GM18907 (cell line): ENCODE data around the gene ABCB6.

Source experiments
- ATAC-seq: cut with Tn5 transposase; IDR thresholded peaks from one replicate; pipeline ENCODE4 v1.9.1; 2021; ENCODE audit warnings: mild to moderate bottlenecking, moderate library complexity; ENCODE audit not compliant: unreplicated experiment

Gene ABCB6

DNA sequence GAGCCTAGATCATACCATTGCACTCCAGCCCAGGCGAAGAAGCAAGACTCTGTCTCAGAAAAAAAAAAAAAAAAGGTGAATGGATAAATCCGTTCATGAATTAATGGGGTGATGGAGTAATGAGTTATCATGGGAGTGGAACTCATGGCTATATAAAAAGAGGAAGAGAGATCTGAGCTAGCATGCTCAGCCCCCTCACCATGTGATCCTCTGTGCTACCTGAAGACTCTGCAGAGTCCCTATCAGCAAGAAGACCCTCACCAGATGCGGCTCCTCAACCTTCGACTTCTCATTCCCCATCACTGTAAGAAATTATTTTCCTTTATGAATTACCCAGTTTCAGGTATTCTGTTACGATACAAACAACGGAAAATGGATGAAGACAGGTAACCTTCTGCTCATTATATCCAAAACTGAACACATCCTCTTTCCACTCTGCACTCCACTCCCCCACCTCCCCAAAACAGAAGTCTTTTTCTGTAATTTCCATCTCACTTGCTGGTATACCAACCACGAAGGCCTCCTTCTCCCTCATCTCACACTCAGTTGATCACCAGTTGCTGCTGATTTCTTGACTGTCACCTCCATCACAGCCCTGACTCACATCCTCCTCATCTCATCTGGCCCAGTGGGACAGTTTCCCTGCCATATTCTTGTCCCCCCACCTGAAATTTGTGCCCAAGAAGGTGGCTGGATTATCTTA, 31.9 kb downstream of the ABCB6 start:
- ATAC-seq: no peak

DNA sequence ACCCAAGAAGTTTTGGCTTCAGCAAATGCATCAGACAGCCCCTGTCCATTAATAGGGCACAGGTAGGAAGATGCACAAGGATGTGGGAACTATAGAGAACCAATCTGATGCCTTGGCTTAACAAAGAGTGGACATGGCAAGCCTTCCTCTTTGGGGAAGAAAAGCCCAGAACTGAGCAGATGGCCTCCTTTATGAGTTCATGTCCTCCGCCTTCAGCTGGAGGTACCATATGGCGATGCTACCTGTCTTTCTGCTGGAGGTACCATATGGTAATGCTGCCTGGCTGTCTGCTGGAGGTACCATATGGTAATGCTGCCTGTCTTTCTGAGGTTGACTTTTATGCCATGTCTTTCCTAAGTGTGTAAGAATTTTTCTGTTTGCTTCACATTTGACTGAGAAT, 34.6 kb downstream of the ABCB6 start:
- ATAC-seq: no peak

DNA sequence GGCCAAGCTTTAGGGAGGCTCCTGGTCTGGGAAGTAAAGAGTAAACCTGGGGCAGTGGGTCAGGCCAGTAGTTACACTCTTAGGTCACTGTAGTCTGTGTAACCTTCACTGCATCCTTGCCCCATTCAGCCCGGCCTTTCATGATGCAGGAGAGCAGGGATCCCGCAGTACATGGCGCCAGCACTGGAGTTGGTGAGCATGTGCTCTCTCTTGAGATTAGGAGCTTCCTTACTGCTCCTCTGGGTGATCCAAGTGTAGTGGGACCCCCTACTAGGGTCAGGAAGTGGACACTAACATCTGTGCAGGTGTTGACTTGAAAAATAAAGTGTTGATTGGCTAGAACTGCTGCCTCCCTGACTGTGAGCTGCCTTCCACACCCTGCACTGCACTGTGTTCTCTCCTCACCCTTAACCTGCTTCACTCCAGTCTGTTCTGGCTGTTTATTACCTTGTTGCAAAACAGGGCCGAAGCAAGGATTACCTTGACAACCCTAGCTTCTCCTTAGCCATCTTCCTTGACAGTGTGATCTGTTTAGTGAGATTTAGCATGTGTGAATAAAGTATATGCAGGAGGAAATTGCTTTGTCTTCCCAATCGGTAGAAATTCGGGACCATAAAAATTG, 35.5 kb downstream of the ABCB6 start:
- ATAC-seq: no peak

DNA sequence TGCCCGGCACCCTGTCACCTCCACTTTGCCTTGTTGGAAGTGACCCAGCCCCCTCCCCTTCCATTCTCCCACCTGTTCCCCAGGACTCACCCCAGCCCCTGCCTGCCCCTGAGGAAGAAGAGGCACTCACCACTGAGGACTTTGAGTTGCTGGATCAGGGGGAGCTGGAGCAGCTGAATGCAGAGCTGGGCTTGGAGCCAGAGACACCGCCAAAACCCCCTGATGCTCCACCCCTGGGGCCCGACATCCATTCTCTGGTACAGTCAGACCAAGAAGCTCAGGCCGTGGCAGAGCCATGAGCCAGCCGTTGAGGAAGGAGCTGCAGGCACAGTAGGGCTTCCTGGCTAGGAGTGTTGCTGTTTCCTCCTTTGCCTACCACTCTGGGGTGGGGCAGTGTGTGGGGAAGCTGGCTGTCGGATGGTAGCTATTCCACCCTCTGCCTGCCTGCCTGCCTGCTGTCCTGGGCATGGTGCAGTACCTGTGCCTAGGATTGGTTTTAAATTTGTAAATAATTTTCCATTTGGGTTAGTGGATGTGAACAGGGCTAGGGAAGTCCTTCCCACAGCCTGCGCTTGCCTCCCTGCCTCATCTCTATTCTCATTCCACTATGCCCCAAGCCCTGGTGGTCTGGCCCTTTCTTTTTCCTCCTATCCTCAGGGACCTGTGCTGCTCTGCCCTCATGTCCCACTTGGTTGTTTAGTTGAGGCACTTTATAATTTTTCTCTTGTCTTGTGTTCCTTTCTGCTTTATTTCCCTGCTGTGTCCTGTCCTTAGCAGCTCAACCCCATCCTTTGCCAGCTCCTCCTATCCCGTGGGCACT, 36.2 kb downstream of the ABCB6 start:
- ATAC-seq: no peak

DNA sequence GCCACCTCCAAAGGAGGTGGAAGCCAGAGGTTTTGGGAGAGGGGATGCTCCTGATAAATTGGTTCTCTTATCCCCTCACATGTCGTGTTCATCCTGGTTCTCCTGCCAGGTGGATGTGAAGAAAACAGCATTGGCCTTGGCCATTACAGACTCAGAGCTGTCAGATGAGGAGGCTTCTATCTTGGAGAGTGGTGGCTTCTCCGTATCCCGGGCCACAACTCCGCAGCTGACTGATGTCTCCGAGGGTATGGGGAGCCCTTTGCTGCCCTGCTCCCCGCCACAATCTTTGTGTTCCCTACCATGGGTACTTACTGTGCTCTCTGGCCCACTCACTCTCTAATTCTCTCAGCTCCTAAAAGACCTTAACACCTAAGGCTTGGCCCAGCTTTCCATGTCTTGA, 37.2 kb downstream of the ABCB6 start:
- no peak for ATAC-seq

DNA sequence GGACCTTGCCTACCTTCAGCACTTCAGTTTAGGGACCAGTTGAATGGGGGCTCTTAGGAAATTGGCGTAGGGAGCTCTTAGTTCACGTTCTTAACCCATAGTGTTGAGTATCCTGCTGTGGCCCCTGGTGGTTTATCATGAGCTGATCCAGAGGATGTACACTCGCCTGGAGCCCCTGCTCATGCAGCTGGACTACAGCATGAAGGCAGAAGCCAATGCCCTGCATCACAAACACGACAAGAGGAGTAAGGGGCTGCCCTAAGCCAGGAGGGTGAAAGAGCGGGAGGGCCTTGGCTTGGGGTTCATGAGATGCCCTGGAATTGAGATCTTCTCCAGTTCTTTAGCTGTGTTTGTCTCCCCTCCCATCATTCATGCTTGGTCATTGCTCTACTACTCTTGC, 37.8 kb downstream of the ABCB6 start:
- no peak for ATAC-seq

DNA sequence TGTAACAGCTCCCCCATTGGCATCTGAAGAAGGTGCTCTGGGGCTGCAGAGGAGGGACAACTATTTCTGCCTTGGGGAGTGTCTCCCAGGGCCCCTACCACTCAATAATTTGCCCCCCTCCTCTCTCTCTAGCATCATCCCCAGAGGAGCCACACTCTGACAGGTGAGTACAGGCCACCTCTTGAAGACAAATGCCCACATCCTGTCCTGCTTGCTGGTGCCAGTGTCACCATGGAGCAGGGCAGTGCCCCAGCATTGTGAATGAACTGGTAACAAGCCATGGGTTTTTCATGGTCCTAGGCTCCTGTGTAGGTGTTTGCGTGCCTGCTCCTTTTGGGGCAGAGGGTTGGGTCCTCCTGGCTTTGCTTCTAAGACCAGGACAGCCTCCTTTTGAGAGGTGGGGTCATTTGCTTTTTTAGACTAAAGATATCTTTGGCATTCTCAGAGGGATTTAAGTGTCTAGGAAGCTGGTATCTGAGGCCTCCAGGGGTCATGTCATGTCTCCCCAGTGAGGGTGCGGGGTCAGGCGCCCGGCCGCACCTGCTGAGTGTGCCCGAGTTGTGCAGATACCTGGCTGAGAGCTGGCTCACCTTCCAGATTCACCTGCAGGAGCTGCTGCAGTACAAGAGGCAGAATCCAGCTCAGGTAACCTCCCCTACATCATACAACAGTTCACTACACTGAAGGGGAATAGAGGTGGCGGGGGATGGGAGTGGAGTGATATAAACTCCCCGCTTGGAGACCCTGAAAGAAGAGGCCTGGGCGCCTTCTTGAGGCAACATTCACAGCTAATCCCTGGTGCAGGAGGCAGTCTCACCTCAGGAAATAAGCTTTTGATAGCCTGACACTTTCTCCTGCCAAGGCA, 38.9 kb downstream of the ABCB6 start:
- ATAC-seq: no peak

DNA sequence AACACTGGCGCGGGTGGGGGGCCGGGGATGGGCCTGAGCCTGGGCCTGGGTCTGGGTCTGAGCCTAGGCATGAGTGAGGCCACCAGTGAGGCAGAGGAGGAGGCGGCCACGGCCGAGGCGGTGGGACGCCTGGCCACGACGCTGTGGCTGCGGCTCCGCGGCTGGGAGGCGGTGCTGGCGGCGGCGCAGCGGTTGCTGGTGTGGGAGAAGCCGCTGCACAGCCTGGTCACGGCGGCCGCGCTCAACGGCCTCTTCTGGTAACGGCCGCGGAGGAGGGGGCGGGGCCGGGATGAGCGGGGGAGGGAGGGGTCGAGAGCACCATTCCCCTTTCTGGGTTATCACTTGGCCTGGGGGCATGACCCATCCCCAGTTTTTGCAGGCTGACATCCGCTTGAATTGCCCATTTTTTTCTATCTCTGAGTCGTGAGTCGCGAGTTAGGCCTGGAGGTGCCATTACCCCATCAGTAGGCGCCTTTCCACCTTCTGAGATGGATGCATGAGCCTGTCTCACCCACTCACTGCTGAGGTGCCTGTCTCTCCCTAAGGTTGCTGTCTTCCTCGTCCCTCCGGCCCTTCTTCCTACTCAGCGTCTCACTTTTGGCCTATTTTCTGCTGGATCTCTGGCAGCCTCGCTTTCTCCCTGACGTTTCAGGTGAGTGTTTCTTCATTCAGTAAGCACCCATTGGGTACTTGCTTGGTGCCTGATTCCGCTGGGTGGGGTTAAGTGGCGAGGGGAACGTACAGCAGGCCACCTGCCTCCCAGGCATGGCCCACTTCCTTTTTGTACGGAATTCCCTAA, 40.2 kb downstream of the ABCB6 start:
- ATAC-seq: peak; percentile 18

DNA sequence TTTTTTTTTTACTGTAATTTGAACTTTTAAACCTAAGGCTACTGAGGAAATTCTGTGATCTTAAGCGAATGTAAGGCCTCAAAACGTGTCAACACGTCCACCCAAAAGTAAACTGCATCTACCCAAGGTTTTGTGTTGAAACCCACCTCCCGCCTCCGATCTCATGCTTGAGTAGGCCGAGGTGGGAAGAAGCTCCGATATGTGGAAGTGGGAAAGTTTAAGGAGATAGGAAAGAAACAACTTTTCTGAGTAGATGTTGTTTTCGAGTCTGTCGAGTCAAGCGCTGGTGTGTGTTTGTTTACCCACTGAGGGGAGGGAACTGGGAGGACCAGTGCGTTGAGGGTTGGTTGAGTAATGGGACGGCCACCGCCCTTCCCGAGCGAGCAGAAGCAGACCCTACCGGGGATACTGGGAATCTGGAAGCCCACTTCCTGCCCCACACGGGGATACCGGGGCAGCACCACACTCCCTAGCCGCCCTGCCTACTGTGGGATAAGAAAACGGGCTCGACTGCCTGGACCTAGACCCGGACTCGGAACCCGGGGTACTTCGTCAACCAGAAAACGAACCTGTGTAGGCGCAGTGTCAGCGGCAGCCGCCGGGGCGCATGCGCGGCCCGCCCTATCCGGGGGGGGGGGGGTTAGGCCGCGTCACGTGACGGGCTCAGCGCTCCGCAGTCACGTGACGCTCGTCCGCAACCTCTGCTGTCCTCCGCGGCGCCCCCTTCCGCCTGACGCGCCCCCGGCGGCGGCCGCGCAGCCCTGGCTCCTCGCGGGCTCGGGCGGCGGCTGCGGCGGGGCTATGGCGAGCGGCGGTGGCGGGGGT, 41.0 kb downstream of the ABCB6 start, which contains the start of gene RETREG2:
Gene RETREG2, plus strand, starts transcription at position 724 of the 825 bp plus-strand sequence. Its CDS starts 78 bp downstream, at position 802.
- peak; percentile 47 for ATAC-seq

DNA sequence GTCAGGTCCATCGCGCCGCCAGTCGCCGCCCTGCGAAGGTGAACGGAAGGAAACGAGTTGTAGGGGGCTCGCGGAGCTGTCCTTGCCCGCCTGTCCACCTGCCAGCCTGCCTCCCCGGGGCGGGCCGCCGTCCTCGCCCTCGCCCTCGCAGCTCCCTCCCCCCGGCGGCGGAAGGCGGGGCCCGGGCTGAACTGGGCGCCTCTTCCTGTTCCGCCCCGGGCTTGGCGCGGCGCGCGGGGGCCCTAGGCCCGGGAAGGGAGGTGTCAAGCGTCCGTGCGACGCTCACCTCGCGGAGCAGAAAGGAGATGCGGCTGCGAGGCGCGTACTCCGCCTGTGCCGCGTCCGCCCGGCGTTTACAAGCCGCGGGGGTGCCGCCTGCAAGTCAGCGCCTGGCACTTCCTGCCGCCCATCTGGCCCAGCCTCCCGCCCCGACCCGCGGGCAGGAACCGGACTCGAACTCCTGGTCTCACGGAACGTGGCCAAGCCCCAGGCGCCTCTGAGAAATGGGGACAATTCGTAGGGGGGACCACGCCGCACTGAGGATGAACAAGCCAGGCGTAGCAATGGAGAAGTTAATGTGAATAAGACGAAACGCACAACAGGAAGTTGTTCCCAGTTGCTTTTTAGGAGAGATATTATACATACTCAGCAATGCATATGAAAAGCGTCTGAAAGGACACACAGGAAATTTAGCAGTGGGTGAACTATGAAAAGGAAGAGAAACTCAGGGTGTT, 41.8 kb downstream of the ABCB6 start, which contains the start of gene CNPPD1:
Gene CNPPD1, minus strand, starts transcription at position 108 of the 734 bp plus-strand sequence. Its CDS starts 97 bp downstream, at position 11.
- ATAC-seq: peak; percentile 66

DNA sequence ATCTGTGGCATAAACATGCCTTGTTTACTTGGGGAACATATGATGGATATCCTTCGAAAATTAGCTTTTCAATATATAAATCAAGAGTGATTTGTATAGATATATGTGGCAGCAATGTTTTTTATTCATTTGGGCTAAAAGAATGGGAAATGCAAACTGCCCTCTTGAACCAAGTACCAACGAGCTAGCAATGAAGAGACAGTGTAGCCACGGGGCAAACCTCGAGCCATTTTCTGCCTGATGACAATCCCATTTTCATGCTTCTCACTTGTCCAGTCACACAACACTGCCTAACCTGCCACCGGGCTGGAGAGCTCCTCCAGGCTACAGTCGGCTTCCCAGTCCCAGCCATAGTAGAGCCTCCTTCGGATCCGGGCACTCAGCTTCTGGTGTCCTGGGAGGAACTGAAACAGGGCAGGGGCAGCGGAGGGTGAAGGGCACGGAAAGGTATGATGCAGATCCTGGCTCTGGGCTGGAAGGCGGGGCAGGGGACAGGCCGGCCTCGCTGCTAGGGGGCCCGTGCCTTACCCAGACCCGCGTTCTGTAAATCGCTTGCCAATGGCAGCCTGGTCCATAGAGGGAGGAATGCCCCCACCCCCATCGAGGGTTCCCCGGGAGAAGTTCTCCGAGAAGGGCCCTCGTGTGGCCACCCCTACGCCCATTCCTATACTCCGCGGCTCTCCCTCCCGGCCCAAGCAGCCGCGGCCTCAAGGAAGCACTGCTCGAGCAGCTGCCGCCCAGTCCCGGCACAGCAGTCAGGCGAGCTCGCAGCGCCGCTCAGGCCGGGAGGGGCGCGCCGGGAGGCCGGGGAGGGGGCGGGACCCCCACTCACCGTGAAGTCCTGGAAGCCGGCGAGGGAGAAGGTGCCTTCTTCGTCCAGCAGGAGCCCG, 42.6 kb downstream of the ABCB6 start:
- ATAC-seq: peak; percentile 41

DNA sequence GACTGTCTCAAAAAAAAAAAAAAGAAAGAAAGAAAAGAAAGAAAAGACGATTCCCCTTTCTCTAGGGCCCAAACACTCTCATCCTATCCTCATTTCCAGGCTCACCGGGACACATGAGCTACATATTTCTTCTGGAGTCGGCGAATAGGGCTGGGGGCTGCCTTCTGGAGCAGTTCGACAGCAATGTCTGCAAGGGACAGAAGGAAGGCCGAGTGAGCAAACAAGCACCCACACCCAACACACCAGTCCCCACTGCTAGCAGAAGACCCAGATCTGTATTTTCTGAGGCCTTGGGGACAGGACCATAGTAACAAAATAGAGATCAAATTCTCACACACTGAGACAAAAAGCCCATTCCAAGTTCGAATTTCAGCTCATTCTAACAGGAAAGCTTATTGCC, 43.3 kb downstream of the ABCB6 start:
- no peak for ATAC-seq

DNA sequence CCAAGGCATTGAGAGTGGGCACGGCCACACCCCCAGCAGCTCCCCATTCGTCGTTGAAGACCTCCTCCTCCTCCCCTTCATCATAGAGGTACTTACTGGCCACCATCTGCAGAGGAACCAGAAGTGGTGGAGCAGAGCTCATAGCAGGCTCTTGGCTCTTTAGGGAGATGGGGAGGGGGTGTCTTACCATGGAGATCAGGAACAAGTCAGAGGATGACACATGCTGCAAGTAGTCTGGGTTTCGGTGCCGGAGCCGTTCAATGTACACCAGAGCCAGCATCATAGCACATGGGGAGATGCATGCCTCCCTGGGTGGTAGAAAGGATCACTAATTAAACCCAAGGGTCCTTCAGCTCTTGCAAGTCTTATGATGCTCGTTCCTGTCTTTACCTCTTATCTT, 44.0 kb downstream of the ABCB6 start:
- ATAC-seq: no peak

DNA sequence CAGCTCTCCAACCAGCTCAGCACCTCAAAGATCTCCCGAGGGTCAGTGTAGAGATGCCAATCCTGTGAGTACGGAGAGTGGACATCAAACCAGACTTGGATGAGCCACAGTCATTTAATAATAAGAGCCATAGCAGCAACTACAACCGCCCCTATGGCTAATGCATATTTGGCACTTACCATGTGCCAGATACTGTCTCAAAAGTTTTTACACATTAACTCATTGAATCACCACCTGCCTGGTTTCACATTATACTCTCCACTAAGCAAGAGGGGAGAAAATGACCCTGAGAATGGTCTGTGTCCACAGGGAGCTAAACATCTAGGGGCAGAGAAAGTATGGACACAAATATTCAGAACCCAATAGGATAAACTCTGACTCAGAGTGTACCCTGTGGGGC, 44.6 kb downstream of the ABCB6 start:
- ATAC-seq: no peak

DNA sequence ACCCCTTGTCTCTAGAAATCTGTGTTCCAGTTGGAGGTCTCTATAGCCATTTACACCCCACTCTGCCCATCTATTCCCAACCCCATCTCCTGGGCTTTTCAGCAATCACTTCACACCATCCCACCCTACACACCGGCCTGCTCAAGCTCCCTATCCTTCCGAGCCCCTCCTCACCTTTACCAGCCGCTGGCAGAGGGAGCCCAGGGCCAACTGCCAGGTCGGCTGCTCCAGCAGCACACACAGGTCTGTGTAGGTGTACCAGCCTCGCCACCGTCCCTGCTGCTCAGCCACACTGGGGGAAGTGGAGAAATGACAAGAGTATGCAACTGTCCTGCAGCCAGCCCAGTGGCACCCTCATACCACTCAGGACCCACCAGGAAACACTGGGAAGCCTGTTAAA, 45.6 kb downstream of the ABCB6 start:
- no peak for ATAC-seq

DNA sequence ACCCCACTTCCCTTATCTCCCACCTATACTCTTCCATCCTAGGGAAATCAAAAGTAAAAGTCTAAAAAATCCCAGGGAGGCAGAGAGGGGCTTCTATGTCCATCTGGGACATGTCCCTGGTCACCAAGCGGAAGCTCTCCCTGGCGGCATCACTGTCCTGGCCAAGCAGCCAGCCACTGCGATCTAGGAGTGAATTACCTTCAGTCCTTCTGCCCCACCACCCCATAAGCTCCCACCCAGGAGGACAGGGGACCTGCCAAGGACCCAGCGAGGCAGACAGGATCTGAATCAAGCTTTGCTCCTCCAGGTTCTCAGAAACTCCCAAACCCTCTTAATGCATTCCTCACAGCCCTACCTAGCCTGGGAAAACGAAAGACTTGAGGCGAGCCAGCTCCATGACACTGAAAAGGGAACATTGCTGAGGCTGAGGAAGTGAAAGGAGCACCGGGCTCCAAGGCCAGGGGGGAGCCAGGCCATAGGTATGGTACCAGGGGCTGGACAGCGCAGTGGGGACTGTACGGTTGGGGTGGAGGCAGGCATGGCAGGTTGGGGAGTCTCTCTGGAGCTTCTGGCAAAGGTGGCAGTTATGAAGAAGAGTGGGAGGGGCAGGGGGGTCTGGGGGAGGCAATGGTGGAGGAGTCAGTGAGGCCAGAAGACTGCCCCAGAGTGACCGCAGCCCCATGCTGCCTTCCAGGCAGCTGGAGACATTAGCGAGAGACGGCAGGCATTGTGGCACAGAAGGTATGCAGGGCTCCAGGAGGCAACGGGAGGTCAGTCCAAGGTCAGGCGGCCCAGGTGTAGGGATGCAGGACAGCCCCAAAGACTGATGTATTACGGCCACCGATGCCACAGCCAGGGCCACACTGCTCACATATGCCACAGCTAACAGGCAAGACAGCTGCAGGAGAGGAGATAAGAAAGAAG, 46.3 kb downstream of the ABCB6 start:
- ATAC-seq: no peak
